Stomach (tissue), 9 donors: ENCODE data around the gene TPP2. TPM values are rescaled to one million over a fixed set of nuclear protein-coding genes. Genes with fewer than 3 reads are reported as not detected.

Experiments
- DNase-seq, 2 donors: peaks; one replicate each; pipeline versions ENCODE4 v3.0.0 to v3.0.0-alpha.2; 2013 to 2019
- H3K27ac ChIP-seq, 5 donors: fragments of 200-600 bp in 4 of 5; sonication (generic) in 4 of 5; one replicate each; pipeline ENCODE4 v1.5.1; 2013 to 2019; ENCODE audit warnings: mild to moderate bottlenecking in 1 of 5, moderate library complexity in 1 of 5
- H3K27me3 ChIP-seq, 3 donors: fragments of 200-600 bp; sonication (generic); one replicate each; pipeline ENCODE4 v1.5.1; 2017 to 2019; ENCODE audit warnings: mixed run types in 1 of 3
- H3K36me3 ChIP-seq, 4 donors: fragments of 200-600 bp; sonication (generic); 1 replicate in 3 of 4; 2 replicates in 1 of 4; pipeline ENCODE4 v1.5.1; 2016 to 2019
- H3K4me1 ChIP-seq, 4 donors: fragments of 200-600 bp; sonication (generic); one replicate each; pipeline ENCODE4 v1.5.1; 2016 to 2019
- H3K4me3 ChIP-seq, 4 donors: fragments of 200-600 bp; sonication (generic) in 3 of 4; one replicate each; pipeline ENCODE4 v1.5.1; 2016 to 2019; ENCODE audit warnings: mild to moderate bottlenecking in 1 of 4
- H3K9me3 ChIP-seq, 4 donors: fragments of 200-600 bp; sonication (generic); one replicate each; pipeline ENCODE4 v1.5.1; 2016 to 2019
- EP300 ChIP-seq: sonication (generic); formaldehyde crosslinking; IDR thresholded peaks from one replicate; pipeline ENCODE4 v1.6.1; 2017; ENCODE audit warnings: antibody characterized with exemption
- POLR2A ChIP-seq, 4 donors: fragments of 450-650 bp; IDR thresholded peaks; one replicate each; pipeline ENCODE4 v1.6.1; 2016; ENCODE audit warnings: antibody characterized with exemption in 4 of 4, control low read depth in 2 of 4, mild to moderate bottlenecking in 1 of 4, moderate library complexity in 1 of 4
- POLR2AphosphoS5 ChIP-seq, 3 donors: sonication (generic); formaldehyde crosslinking; IDR thresholded peaks; one replicate each; pipeline ENCODE4 v1.6.1; 2016; ENCODE audit warnings: antibody characterized with exemption in 3 of 3
- WGBS, 5 donors: extraction: QIAGEN DNeasy Blood & Tissue Kit in 3 of 5; methylation state at CpG; one replicate each; pipeline versions ENCODE4 v1.1.5 to v1.1.7; 2013 to 2018; 5-methylcytosine and 5-hydroxymethylcytosine counted together
- intact Hi-C: fragments of 100-400 bp; cut with DNase I; formaldehyde crosslinking; loops from one replicate; pipeline ENCODE4 v1.15.1; 2023; ENCODE audit warnings: low total_unique reads
- polyA plus RNA-seq, 3 donors: library from polyadenylated mRNA; stranded (reverse); fragments of 200-250 nt; gene quantifications; one replicate each; pipeline ENCODE4 v1.2.3, GENCODE V29; 2013
- total RNA-seq, 5 donors: library from RNA; depleted of rRNA; stranded (reverse); fragments of >200 nt; gene quantifications; one replicate each; pipeline versions ENCODE4 v1.1.0 to v1.2.3, GENCODE V29; 2014 to 2016
- TF ChIP-seq, protein P1 (sequence below), 7 experiments: fragments of 450-650 bp in 4 of 7; fragments of 200-600 bp in 3 of 7; sonication (generic) in 3 of 7; IDR thresholded peaks; one replicate each; pipeline ENCODE4 v1.5.1; 2016 to 2019; ENCODE audit warnings: antibody characterized with exemption in 7 of 7, control low read depth in 2 of 7, mild to moderate bottlenecking in 1 of 7
- donor health status: healthy with polysubstance abuse.
- donor health status: Bipolar disorder and iron deficiency.
- donor health status: healthy.

The TPP2 gene
- total and polyA plus RNA-seq, 8 donors, result 10.1 to 103 (median 26.1) TPM

DNA sequence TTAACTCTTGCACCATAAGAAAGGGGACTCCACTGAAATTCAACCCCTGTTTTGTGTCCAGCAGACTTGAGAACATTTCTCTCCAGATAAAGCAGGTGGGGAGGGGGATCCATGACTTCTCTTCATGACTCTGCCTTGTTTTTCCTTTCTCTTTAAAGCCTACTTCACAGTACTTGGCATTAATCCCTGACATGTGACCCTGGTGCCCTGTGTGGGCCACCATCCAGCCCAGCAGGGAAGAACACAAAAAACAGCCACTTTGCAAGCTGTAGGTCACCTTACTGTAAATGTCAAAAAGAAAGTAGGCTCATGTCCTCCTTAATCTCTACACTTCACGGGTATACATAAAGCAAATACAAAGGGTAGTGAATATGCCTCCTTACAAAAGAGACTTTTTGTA lies 30.3 kb upstream of the TPP2 start:
- no peak overlapping the region for H3K27ac ChIP-seq
- H3K36me3 ChIP-seq, result no peaks in the 10 kb centered on the region
- intact Hi-C loops, result no loop called here
- H3K4me3 ChIP-seq, result no peak overlapping the region
- no peaks in the 10 kb centered on the region for H3K4me1 ChIP-seq
- peaks cover 0 to 21% (median 0%) of the 10 kb centered on the region in 3 donors for H3K27me3 ChIP-seq
- TF ChIP-seq POLR2AphosphoS5 (IDR thresholded peaks at IDR 0.05), result no peak
- TF ChIP-seq, protein P1, sequence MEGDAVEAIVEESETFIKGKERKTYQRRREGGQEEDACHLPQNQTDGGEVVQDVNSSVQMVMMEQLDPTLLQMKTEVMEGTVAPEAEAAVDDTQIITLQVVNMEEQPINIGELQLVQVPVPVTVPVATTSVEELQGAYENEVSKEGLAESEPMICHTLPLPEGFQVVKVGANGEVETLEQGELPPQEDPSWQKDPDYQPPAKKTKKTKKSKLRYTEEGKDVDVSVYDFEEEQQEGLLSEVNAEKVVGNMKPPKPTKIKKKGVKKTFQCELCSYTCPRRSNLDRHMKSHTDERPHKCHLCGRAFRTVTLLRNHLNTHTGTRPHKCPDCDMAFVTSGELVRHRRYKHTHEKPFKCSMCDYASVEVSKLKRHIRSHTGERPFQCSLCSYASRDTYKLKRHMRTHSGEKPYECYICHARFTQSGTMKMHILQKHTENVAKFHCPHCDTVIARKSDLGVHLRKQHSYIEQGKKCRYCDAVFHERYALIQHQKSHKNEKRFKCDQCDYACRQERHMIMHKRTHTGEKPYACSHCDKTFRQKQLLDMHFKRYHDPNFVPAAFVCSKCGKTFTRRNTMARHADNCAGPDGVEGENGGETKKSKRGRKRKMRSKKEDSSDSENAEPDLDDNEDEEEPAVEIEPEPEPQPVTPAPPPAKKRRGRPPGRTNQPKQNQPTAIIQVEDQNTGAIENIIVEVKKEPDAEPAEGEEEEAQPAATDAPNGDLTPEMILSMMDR (IDR thresholded peaks at IDR 0.05), result no peak
- no peak for TF ChIP-seq POLR2A (IDR thresholded peaks at IDR 0.05)
- no peak for TF ChIP-seq EP300
- WGBS, 5 donors, result 32 to 58% (median 38%) methylated on average over 1 of the region's 1 CpG
- DNase-seq, result no peak
- H3K9me3 ChIP-seq, result no peaks in the 10 kb centered on the region

DNA sequence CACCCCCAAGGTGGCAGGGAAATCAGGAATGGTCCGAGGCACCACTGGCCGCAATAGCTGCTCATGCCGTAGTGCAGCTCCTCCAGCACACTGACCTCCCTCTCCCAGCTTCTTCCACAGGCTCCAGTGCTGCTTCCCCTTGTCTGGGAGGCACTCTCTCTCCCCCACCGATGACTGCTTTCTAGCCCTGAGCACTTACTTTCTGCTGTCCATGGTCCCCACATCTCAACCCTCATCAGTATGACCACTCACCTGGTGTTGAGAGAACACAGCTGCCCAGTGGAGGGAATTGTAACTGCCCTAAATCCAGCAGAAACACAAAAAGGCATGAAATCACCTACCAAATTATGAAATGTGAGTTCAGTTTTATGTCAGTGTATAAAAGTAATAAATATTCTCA lies 28.9 kb upstream of the TPP2 start:
- H3K27ac ChIP-seq, result no peak overlapping the region
- H3K9me3 ChIP-seq, result no peaks in the 10 kb centered on the region
- intact Hi-C loops, result no loop called here
- peaks cover 0 to 21% (median 0%) of the 10 kb centered on the region in 3 donors for H3K27me3 ChIP-seq
- no peaks in the 10 kb centered on the region for H3K4me1 ChIP-seq
- no peak overlapping the region for H3K4me3 ChIP-seq
- no peaks in the 10 kb centered on the region for H3K36me3 ChIP-seq
- 63 to 75% (median 72%) methylated on average over 4 of the region's 4 CpGs for WGBS, 5 donors
- TF ChIP-seq, protein P1 (IDR thresholded peaks at IDR 0.05), result no peak
- TF ChIP-seq POLR2A (IDR thresholded peaks at IDR 0.05) (no peak), EP300 (no peak), POLR2AphosphoS5 (IDR thresholded peaks at IDR 0.05) (no peak)
- DNase-seq, result no peak

DNA sequence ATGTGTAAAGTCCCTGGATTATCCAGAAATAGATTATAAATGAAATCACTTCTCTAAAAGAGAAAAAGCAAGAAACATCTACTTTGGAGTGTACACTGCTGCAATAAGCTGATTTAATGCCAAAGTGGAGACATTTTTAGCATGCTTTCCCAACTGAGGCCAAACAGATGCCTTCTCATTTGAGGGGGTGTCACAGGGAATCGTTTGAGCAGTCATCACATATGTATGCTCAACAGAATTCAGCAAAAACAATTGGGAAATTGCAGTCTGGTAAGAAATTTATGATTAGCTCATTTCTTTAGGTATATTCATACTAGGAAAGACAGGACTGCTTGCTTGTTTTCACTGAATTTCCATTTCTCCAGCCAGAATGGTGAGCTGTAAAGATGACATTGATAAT lies 27.3 kb upstream of the TPP2 start:
- intact Hi-C loops, result no loop called here
- Histone ChIP-seq H3K4me3 (no peak overlapping the region), H3K27ac (no peak overlapping the region), H3K27me3 (peaks cover 0 to 16% (median 0%) of the 10 kb centered on the region in 3 donors), H3K9me3 (no peaks in the 10 kb centered on the region), H3K4me1 (no peaks in the 10 kb centered on the region), H3K36me3 (no peaks in the 10 kb centered on the region)
- DNase-seq, result no peak
- WGBS, 5 donors, result 20 to 50% (median 40%) methylated on average over 1 of the region's 1 CpG
- no peak for TF ChIP-seq POLR2A (IDR thresholded peaks at IDR 0.05)
- TF ChIP-seq POLR2AphosphoS5 (IDR thresholded peaks at IDR 0.05), result no peak
- TF ChIP-seq EP300, result no peak
- TF ChIP-seq, protein P1 (IDR thresholded peaks at IDR 0.05), result no peak

DNA sequence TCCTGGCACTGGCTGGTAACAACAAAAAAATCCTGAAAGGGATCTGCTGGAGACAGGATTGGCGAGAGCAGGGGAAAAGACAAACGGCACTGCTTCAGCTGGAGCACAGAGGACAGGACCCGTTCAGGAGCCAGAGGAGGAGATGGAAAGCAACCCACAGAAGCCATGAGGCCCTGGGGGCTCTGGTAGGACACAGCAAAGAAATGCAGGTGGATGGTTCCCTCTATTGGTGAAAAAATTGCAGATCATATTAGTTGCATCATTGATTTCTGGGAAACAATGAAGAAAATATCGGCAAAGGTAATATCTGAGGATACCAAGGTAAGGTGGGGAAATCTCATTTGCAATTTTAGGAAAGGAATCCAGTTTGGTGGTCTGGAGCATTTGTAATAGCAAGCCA lies 25.7 kb upstream of the TPP2 start:
- intact Hi-C loops, result no loop called here
- peaks cover 0 to 10% (median 0%) of the 10 kb centered on the region in 3 donors for H3K27me3 ChIP-seq
- H3K4me3 ChIP-seq, result no peak overlapping the region
- TF ChIP-seq, protein P1 (IDR thresholded peaks at IDR 0.05), result no peak
- TF ChIP-seq POLR2AphosphoS5 (IDR thresholded peaks at IDR 0.05), result no peak
- no peak for TF ChIP-seq POLR2A (IDR thresholded peaks at IDR 0.05)
- no peak for TF ChIP-seq EP300
- no peak for DNase-seq
- H3K27ac ChIP-seq, result no peak overlapping the region
- no peaks in the 10 kb centered on the region for H3K36me3 ChIP-seq
- WGBS, 5 donors, result 48 to 60% (median 50%) methylated on average over 4 of the region's 4 CpGs
- no peaks in the 10 kb centered on the region for H3K4me1 ChIP-seq
- no peaks in the 10 kb centered on the region for H3K9me3 ChIP-seq
